ENCODE data around the gene UNC5C.

DNA sequence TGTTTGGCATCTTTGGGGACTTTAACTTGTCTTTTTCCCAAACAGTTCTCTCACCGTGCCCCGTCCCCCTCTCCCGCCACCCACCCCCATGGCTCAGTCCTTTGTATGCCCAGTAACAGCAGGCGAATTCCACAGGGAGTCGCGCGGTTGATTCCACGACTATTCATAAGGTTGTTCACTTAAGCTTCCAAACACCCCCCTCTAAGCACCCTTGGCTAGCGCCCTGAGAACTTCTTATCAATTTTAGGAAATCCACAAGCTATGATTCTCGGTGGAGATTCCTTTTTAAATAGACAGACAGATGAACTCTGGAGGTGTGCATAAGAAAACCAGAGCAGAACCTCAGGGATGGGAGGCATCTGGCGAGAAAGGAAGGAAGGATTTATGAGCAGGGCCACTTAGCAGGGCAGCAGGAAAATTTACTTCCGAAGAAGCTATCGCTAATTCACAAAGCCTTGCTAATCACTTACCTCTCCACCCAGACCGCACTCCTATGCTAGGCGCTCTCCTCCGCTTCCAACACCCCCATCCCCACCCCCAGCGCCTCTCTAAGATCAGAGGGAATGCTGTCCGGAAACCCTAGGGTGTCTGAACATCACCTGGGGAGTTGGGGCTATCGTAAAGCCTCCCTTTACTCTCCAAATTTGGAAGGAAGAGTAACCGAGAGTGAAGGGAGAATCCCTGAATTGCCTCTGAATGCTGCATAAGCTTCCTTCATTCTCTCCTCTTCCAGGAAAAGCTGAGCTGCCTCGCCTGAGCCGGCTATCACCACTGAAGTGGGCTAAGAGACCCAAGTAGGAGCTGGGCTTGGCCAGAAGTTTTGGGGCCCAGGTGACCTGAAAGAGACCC lies 1.7 kb downstream of the UNC5C start:
- TF ChIP-seq, protein P1, sequence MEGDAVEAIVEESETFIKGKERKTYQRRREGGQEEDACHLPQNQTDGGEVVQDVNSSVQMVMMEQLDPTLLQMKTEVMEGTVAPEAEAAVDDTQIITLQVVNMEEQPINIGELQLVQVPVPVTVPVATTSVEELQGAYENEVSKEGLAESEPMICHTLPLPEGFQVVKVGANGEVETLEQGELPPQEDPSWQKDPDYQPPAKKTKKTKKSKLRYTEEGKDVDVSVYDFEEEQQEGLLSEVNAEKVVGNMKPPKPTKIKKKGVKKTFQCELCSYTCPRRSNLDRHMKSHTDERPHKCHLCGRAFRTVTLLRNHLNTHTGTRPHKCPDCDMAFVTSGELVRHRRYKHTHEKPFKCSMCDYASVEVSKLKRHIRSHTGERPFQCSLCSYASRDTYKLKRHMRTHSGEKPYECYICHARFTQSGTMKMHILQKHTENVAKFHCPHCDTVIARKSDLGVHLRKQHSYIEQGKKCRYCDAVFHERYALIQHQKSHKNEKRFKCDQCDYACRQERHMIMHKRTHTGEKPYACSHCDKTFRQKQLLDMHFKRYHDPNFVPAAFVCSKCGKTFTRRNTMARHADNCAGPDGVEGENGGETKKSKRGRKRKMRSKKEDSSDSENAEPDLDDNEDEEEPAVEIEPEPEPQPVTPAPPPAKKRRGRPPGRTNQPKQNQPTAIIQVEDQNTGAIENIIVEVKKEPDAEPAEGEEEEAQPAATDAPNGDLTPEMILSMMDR (conservative IDR thresholded peaks at IDR 0.05; ENCODE audit: low read depth, low read length): no peak
- TF ChIP-seq EZH2 (IDR thresholded peaks at IDR 0.05; ENCODE audit: borderline replicate concordance, low read depth, low read length, poor library complexity, severe bottlenecking): no peak
